GM19099 (cell line): ENCODE data around the gene CBX2.

ENCODE experiments used
- POLR2A ChIP-seq: IDR thresholded peaks from 3 replicates; pipeline ENCODE4 v1.6.1; 2011; ENCODE audit warnings: low read depth; ENCODE audit not compliant: insufficient read length; ENCODE audit errors: extremely low read depth

The CBX2 gene

GRCh38 chr17:79796763-79797491 is 19.0 kb downstream of the CBX2 start, which contains the start of gene CBX8:
CBX8 (minus strand) TSS chr17:79797077; CDS start chr17:79796998, 79 bp downstream.
- TF ChIP-seq POLR2A = peak; percentile 62

GRCh38 chr17:79797492-79798298 is 19.7 kb downstream of the CBX2 start:
- TF ChIP-seq POLR2A = no peak

GRCh38 chr17:79798299-79799173 is 20.6 kb downstream of the CBX2 start:
- no peak for TF ChIP-seq POLR2A

- TF ChIP-seq POLR2A = no peak
Observed at GRCh38 chr17:79799174-79799537, 21.2 kb downstream of the CBX2 start.

GRCh38 chr17:79799538-79800324 is 21.8 kb downstream of the CBX2 start:
- no peak for TF ChIP-seq POLR2A

GRCh38 chr17:79800325-79801155 is 22.6 kb downstream of the CBX2 start:
- TF ChIP-seq POLR2A = no peak

GRCh38 chr17:79801156-79802038 is 23.4 kb downstream of the CBX2 start:
- TF ChIP-seq POLR2A = no peak

- TF ChIP-seq POLR2A = no peak
Observed at GRCh38 chr17:79802039-79802735, 24.2 kb downstream of the CBX2 start.

GRCh38 chr17:79802736-79803420 is 24.9 kb downstream of the CBX2 start:
- TF ChIP-seq POLR2A = no peak

GRCh38 chr17:79803421-79803996 is 25.6 kb downstream of the CBX2 start:
- TF ChIP-seq POLR2A = no peak

- no peak for TF ChIP-seq POLR2A
Observed at GRCh38 chr17:79803997-79804855, 26.3 kb downstream of the CBX2 start.
